HEK293 (cell line): Measurements from ENCODE around the gene CLTB.

Experiments
- CTCF ChIA-PET: fragments of 350-600 bp; formaldehyde crosslinking; extraction: SDS; loops from one replicate; lab custom pipeline; 2021; ENCODE audit warnings: antibody characterized with exemption; lab: Yijun Ruan, JAX
- POLR2A ChIA-PET: fragments of 300-600 bp; formaldehyde crosslinking; extraction: SDS; loops from one replicate; lab custom pipeline; 2020; ENCODE audit warnings: antibody characterized with exemption, inconsistent platforms; lab: Yijun Ruan, JAX
- H3K27ac ChIP-seq: fragments of 200-500 bp; sonication (Bioruptor generic); 2 replicates; pipeline ENCODE4 v1.5.1; 2014; ENCODE audit warnings: low read depth, low read length, control low read depth, inconsistent platforms; ENCODE audit errors: extremely low read depth
- H3K36me3 ChIP-seq, 2 experiments: fragments of 200-500 bp in 1 of 2; sonication (Bioruptor generic) in 1 of 2; 1 replicate in 1 of 2; 2 replicates in 1 of 2; pipeline ENCODE4 v1.5.1; 2014 to 2017; ENCODE audit warnings: inconsistent platforms in 2 of 2, low read length in 2 of 2; ENCODE audit not compliant: control insufficient read depth in 2 of 2, insufficient read depth in 1 of 2
- H3K4me1 ChIP-seq: fragments of 200-500 bp; sonication (Bioruptor generic); 2 replicates; pipeline ENCODE4 v1.5.1; 2014; ENCODE audit warnings: mild to moderate bottlenecking, low read length, inconsistent platforms; ENCODE audit not compliant: control insufficient read depth, insufficient read depth
- H3K4me3 ChIP-seq: 2 replicates; pipeline ENCODE4 v1.5.1; 2011; ENCODE audit warnings: low read depth, mild to moderate bottlenecking, control low read depth, low read length, moderate library complexity
- H3K9me3 ChIP-seq: fragments of 200-500 bp; sonication (Bioruptor generic); 2 replicates; pipeline ENCODE4 v1.5.1; 2014; ENCODE audit warnings: low read depth, low read length, inconsistent platforms; ENCODE audit not compliant: control insufficient read depth, insufficient read depth
- GLIS2 ChIP-seq: fragments of 450-650 bp; formaldehyde crosslinking; IDR thresholded peaks from 2 replicates; pipeline ENCODE4 v1.5.1; 2016; ENCODE audit warnings: missing biosample characterization, missing genetic modification characterization
- IKZF3 ChIP-seq: fragments of 450-650 bp; IDR thresholded peaks from 2 replicates; pipeline ENCODE4 v1.5.0; 2018; ENCODE audit warnings: missing biosample characterization, mild to moderate bottlenecking, missing genetic modification characterization, moderate library complexity
- SCRT2 ChIP-seq: fragments of 450-650 bp; formaldehyde crosslinking; IDR thresholded peaks from 2 replicates; pipeline ENCODE4 v1.5.1; 2016; ENCODE audit warnings: missing biosample characterization, missing genetic modification characterization
- WT1 ChIP-seq: fragments of 450-650 bp; formaldehyde crosslinking; IDR thresholded peaks from 2 replicates; pipeline ENCODE4 v1.5.1; 2016; ENCODE audit warnings: missing biosample characterization, missing genetic modification characterization
- ZBTB48 ChIP-seq: fragments of 450-650 bp; formaldehyde crosslinking; IDR thresholded peaks from 2 replicates; pipeline ENCODE4 v1.5.1; 2016; ENCODE audit warnings: missing biosample characterization, missing genetic modification characterization
- ZBTB7A ChIP-seq: fragments of 450-650 bp; formaldehyde crosslinking; IDR thresholded peaks from 2 replicates; pipeline ENCODE4 v1.5.1; 2016; ENCODE audit warnings: low read depth, missing biosample characterization, missing genetic modification characterization
- ZNF138 ChIP-seq: fragments of 450-650 bp; formaldehyde crosslinking; IDR thresholded peaks from 2 replicates; pipeline ENCODE4 v1.5.1; 2016; ENCODE audit warnings: missing biosample characterization, missing genetic modification characterization, borderline replicate concordance
- ZNF155 ChIP-seq: fragments of 450-650 bp; formaldehyde crosslinking; IDR thresholded peaks from 2 replicates; pipeline ENCODE4 v1.5.1; 2016; ENCODE audit warnings: missing biosample characterization, missing genetic modification characterization
- ZNF175 ChIP-seq: fragments of 450-650 bp; formaldehyde crosslinking; IDR thresholded peaks from 2 replicates; pipeline ENCODE4 v1.5.1; 2016; ENCODE audit warnings: missing biosample characterization, missing genetic modification characterization
- ZNF18 ChIP-seq: fragments of 450-650 bp; formaldehyde crosslinking; IDR thresholded peaks from 2 replicates; pipeline ENCODE4 v1.5.1; 2016; ENCODE audit warnings: missing biosample characterization, missing genetic modification characterization
- ZNF202 ChIP-seq: fragments of 450-650 bp; formaldehyde crosslinking; IDR thresholded peaks from 2 replicates; pipeline ENCODE4 v1.5.1; 2016; ENCODE audit warnings: missing biosample characterization, missing genetic modification characterization, borderline replicate concordance
- ZNF211 ChIP-seq: fragments of 450-650 bp; formaldehyde crosslinking; IDR thresholded peaks from 2 replicates; pipeline ENCODE4 v1.5.1; 2016; ENCODE audit warnings: low read depth, missing biosample characterization, missing genetic modification characterization
- ZNF223 ChIP-seq: fragments of 450-650 bp; formaldehyde crosslinking; IDR thresholded peaks from 2 replicates; pipeline ENCODE4 v1.5.1; 2016; ENCODE audit warnings: missing biosample characterization, missing genetic modification characterization
- ZNF24 ChIP-seq: fragments of 450-650 bp; formaldehyde crosslinking; IDR thresholded peaks from 2 replicates; pipeline ENCODE4 v1.5.1; 2016; ENCODE audit warnings: missing biosample characterization, missing genetic modification characterization
- ZNF335 ChIP-seq: fragments of 450-650 bp; formaldehyde crosslinking; conservative IDR thresholded peaks from 2 replicates; pipeline ENCODE4 v1.5.1; 2016; ENCODE audit warnings: missing biosample characterization, missing genetic modification characterization
- ZNF341 ChIP-seq: fragments of 450-650 bp; formaldehyde crosslinking; IDR thresholded peaks from 2 replicates; pipeline ENCODE4; 2016; ENCODE audit warnings: low read depth, missing biosample characterization, missing genetic modification characterization
- ZNF423 ChIP-seq: fragments of 450-650 bp; formaldehyde crosslinking; IDR thresholded peaks from 2 replicates; pipeline ENCODE4 v1.5.1; 2016; ENCODE audit warnings: missing biosample characterization, missing genetic modification characterization
- ZNF518A ChIP-seq: fragments of 450-650 bp; formaldehyde crosslinking; conservative IDR thresholded peaks from 2 replicates; pipeline ENCODE4 v1.5.1; 2016; ENCODE audit warnings: low read depth, missing biosample characterization, missing genetic modification characterization
- ZNF530 ChIP-seq: fragments of 450-650 bp; formaldehyde crosslinking; IDR thresholded peaks from 2 replicates; pipeline ENCODE4 v1.5.1; 2016; ENCODE audit warnings: low read depth, missing biosample characterization, missing genetic modification characterization
- ZNF585B ChIP-seq: fragments of 450-650 bp; formaldehyde crosslinking; IDR thresholded peaks from 2 replicates; pipeline ENCODE4 v1.5.1; 2016; ENCODE audit warnings: missing biosample characterization, missing genetic modification characterization
- ZNF596 ChIP-seq: fragments of 450-650 bp; IDR thresholded peaks from 2 replicates; pipeline ENCODE4 v1.5.0; 2018; ENCODE audit warnings: missing biosample characterization, mild to moderate bottlenecking, missing genetic modification characterization, moderate library complexity
- ZNF654 ChIP-seq: fragments of 450-650 bp; formaldehyde crosslinking; IDR thresholded peaks from 2 replicates; pipeline ENCODE4 v1.5.1; 2016; ENCODE audit warnings: low read depth, missing biosample characterization, missing genetic modification characterization
- ZNF677 ChIP-seq: fragments of 450-650 bp; IDR thresholded peaks from 2 replicates; pipeline ENCODE4 v1.5.0; 2018; ENCODE audit warnings: missing biosample characterization, mild to moderate bottlenecking, missing genetic modification characterization, moderate library complexity
- ZSCAN4 ChIP-seq: fragments of 450-650 bp; formaldehyde crosslinking; IDR thresholded peaks from 2 replicates; pipeline ENCODE4 v1.5.1; 2017; ENCODE audit warnings: missing biosample characterization, missing genetic modification characterization
- TF ChIP-seq, protein P1 (sequence below): fragments of 450-650 bp; formaldehyde crosslinking; IDR thresholded peaks from 2 replicates; pipeline ENCODE4 v1.5.1; 2016; ENCODE audit warnings: missing biosample characterization, missing genetic modification characterization

CLTB gene

DNA sequence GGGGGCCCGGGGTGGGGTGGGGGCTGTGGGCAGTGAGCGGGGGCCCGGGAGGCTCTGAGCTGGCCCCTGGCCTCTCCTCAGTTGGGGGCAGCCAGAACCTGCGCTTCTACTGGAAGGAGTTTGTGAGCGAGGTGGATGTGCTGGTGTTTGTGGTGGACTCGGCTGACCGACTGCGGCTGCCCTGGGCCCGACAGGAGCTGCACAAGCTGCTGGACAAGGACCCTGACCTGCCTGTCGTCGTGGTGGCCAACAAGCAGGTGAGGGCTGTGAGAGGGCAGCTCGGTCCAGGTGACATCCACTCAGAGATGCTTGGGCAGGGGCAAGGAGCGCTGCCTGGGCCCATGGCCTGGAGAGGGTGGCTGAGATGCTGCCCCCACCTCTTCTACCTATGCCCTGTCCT lies 47.6 kb downstream of the CLTB start:
- no peak for TF ChIP-seq ZNF211
- TF ChIP-seq ZNF138 (tag by site-specific recombination), result no peak
- TF ChIP-seq ZBTB7A (tag by site-specific recombination), result no peak
- TF ChIP-seq ZBTB48 (tag by site-specific recombination), result no peak
- no peak for TF ChIP-seq ZSCAN4 (tag by site-specific recombination)
- no peak for TF ChIP-seq ZNF518A
- no peak for TF ChIP-seq ZNF223
- no peak for TF ChIP-seq ZNF654
- TF ChIP-seq, protein P1, sequence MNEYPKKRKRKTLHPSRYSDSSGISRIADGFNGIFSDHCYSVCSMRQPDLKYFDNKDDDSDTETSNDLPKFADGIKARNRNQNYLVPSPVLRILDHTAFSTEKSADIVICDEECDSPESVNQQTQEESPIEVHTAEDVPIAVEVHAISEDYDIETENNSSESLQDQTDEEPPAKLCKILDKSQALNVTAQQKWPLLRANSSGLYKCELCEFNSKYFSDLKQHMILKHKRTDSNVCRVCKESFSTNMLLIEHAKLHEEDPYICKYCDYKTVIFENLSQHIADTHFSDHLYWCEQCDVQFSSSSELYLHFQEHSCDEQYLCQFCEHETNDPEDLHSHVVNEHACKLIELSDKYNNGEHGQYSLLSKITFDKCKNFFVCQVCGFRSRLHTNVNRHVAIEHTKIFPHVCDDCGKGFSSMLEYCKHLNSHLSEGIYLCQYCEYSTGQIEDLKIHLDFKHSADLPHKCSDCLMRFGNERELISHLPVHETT (tag by site-specific recombination), result no peak
- TF ChIP-seq ZNF596 (tag by site-specific recombination), result no peak
- TF ChIP-seq IKZF3 (tag by site-specific recombination), result no peak
- no peak for TF ChIP-seq ZNF175 (tag by site-specific recombination)
- no peak for TF ChIP-seq ZNF585B (tag by site-specific recombination)
- TF ChIP-seq ZNF335 (tag by site-specific recombination), result no peak
- TF ChIP-seq, all 188 proteins: peak for 0
- Histone ChIP-seq H3K27ac (no peak overlapping the region), H3K4me1 (no peaks in the 10 kb centered on the region), H3K4me3 (no peak overlapping the region), H3K36me3 (peaks cover 7 to 66% of the 10 kb centered on the region in 2 experiments; a peak in 2 of 3 replicates), H3K9me3 (no peaks in the 10 kb centered on the region)
- ChIA-PET POLR2A (no interaction called here), CTCF (interaction anchor here (0.7 kb wide), 1 partner anchor 551 kb away, joined by 3 read pairs; no protein-coding TSS in a partner anchor)

DNA sequence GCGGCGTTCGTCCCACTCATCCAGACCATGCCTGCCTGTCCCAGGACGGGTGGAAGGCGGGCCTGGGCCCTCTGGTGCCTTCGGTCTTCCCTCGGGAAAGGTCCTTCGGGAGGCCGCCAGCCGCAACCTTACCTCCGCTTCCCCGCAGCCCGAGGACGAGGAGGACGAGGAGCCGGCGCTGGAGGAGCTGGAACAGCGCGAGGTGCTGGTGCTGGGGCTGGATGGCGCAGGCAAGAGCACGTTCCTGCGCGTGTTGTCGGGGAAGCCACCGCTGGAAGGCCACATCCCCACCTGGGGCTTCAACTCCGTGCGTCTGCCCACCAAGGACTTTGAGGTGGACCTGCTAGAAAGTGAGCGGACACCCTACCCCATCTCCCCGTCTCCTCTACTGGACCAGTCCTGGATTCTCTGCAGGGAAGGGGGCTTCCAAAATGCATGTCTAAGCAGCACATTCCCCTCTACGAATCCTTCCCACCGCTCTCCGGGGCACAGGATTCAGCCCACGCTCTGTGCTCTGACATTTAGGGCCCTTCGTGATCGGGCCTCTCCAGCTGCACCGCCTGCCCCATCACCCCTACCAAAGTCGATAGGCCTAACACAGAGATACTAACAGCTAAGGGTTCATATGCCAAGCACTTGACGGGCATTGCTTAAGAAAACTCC lies 50.0 kb downstream of the CLTB start:
- no peak for TF ChIP-seq GLIS2 (tag by site-specific recombination)
- no peak for TF ChIP-seq ZNF155
- TF ChIP-seq ZNF18, result no peak
- no peak for TF ChIP-seq ZNF341 (tag by site-specific recombination)
- TF ChIP-seq ZNF677, result no peak
- no peak for TF ChIP-seq ZNF530 (tag by site-specific recombination)
- no peak for TF ChIP-seq ZNF24 (tag by site-specific recombination)
- TF ChIP-seq SCRT2 (tag by site-specific recombination), result no peak
- TF ChIP-seq ZNF202 (tag by site-specific recombination), result no peak
- no peak for TF ChIP-seq ZNF423 (tag by site-specific recombination)
- TF ChIP-seq WT1 (tag by site-specific recombination), result no peak
- CTCF ChIA-PET, result interaction anchor here (0.7 kb wide), 1 partner anchor 804 kb away, joined by 3 read pairs; no protein-coding TSS in a partner anchor
- no peak overlapping the region for H3K27ac ChIP-seq
- no peaks in the 10 kb centered on the region for H3K9me3 ChIP-seq
- peaks cover 7 to 45% of the 10 kb centered on the region in 2 experiments; a peak in 2 of 3 replicates for H3K36me3 ChIP-seq
- H3K4me3 ChIP-seq, result peak overlapping the region; percentile 60
- no peaks in the 10 kb centered on the region for H3K4me1 ChIP-seq
- POLR2A ChIA-PET, result no interaction called here
